LoVo (cell line): ENCODE measurements around the gene TESK2.
"Not testable (repeated sequence)": the region's sequence is repeated elsewhere in the genome, so short reads cannot be mapped to it uniquely, and the experiment has no call there.

Experiments used
- DNase-seq: peaks from one replicate; pipeline ENCODE4 v3.0.0-alpha.2; 2016; ENCODE audit warnings: low spot score

TESK2 gene

DNA sequence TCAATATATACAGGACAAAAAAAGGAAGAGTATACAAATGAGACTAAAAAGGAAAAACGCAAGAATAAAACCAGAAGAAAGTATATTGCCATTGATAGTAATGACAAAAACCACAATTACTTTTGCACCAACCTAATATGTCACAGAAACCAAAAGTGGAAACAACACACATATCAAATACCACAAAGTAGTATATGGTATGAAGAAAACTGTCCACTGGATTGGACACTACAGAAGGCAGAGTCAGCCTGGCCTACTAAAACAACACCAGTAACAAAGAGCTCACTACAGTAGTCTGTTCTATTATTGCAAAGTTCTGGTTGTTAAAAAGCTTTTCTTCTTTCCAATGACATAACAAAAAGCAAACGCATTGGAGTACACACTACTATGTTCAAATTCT lies 17.7 kb downstream of the TESK2 start:
- no peak for DNase-seq

DNA sequence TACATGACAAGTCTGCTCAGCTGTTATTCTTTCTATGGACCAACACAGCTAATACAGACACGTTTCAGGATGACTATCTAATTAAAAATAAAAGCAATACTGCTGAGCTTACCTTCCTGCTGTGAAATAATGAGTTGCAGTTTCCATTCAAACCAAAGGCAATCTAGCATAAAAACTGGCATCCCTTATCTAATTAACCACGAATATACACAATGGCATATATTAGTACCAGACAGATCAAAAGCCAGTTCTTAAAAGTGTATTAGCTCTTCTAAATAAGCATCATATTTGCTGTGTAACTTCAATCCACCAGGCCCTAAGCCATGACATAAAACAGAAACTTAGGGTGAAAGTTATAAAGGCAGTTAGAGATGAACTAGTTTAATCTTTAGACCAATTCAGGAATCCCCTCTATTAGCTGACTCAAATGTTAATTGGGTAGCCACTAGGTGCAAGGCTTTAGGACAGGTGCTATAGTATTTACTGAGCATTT lies 20.6 kb downstream of the TESK2 start:
- no peak for DNase-seq

GRCh38 chr1:45467353-45467752 lies 23.6 kb downstream of the TESK2 start:
- not testable (repeated sequence) for DNase-seq

GRCh38 chr1:45465277-45465676 lies 25.7 kb downstream of the TESK2 start:
- DNase-seq = no peak

DNA sequence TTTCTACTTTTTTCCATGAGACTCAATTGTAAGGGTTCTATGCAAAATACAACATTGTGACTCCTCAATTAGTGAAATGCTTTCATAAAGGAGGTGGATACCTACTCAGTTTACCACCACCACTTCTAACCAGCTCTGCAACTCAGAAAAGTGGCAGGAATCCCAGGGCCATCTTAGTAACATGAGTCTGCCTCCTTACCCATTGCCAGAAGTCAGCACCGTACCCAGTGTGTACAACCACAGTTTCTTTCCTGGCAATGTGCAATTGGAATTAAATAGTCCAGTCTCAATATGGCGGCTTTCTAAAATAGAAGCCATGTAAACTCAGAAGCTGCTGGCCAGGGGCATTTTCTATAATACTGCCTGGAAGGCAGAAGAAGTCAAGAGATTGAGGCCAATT lies 32.1 kb downstream of the TESK2 start:
- DNase-seq = no peak

DNA sequence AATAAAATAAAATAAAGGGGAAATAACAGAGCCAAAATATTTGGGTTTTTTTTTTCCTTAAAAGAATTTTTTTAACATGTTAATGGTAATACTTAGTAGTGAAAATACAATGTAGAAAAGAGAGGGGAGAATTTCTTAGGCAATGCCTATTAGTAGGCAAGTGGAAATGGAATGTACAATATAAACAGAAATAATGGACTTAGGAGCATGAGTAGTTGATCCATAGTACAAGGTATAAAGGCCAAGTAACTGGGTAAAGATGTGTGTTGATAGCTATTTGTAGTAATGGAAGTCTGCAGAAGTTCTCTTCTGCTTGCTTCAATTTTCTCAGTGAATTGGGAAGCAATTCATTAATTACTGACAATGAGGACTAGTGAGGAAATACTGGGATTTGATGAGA lies 34.4 kb downstream of the TESK2 start:
- no peak for DNase-seq

GRCh38 chr1:45455162-45455561 lies 35.8 kb downstream of the TESK2 start:
- DNase-seq = no peak

DNA sequence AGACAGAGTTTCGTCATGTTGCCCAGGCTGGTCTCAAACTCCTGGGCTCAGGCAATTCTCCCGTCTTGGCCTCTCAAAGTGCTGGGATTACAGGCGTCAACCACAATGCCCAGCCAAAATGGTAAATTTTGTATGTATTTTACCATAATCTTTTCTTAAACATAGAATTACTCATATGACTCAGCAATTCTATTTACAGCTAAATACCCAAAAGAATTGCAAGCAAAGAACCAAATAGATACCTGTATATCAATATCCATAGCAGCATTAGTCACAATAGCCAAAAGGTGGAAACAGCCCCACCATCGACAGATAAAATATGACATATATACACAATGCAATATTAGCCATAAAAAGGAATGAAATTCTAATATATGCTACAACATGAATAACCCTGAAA lies 36.5 kb downstream of the TESK2 start:
- no peak for DNase-seq

- no peak for DNase-seq
Observed at GRCh38 chr1:45452503-45452902, 38.5 kb downstream of the TESK2 start.

DNA sequence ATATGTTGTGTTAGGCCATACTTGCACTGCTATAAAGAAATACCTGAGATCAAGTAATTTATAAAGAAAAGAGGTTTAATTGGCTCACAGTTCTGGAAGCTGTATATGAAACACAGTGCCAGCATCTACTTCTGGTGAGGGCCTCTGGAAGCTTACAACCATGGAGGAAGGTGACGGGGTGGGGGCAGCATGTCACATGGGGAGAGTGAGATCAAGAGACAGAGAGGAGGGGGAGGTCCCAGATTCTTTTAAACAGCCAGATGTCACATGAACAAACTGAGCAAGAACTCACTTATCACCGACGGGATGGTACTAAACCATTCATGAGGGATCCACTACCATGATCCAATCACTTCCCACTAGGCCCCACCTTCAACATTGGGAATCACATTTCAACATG lies 42.6 kb downstream of the TESK2 start:
- no peak for DNase-seq

- DNase-seq = no peak
Observed at GRCh38 chr1:45446950-45447672, 43.9 kb downstream of the TESK2 start.

GRCh38 chr1:45446530-45446929 lies 44.4 kb downstream of the TESK2 start:
- no peak for DNase-seq

- DNase-seq = no peak
Observed at GRCh38 chr1:45444609-45445131, 46.3 kb downstream of the TESK2 start.

GRCh38 chr1:45443580-45444446 lies 47.1 kb downstream of the TESK2 start:
- no peak for DNase-seq

GRCh38 chr1:45442272-45442671 lies 48.7 kb downstream of the TESK2 start:
- no peak for DNase-seq

GRCh38 chr1:45437323-45437722 lies 53.6 kb downstream of the TESK2 start:
- DNase-seq = no peak

DNA sequence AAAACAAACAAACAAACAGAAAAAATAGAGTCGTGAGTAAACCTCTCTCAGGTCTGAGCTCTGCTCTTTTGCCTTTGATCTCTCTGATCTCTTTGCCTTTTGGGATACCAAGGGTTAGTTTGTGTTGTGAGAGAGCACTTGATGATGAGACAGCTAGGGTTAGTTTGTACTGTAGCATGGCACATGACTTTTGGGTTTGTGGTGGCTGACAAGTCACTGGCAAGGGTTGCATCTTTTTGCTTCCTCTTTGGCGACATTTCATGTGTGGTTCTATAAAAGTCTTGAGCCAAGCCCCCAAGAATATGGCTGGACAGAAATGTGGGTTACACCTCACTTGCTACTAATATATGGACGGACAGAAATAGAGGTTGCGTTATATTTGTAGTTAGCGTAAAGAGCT lies 60.5 kb downstream of the TESK2 start:
- DNase-seq = no peak

- DNase-seq = no peak
Observed at GRCh38 chr1:45429561-45430159, 61.3 kb downstream of the TESK2 start.

GRCh38 chr1:45423906-45424678 lies 66.9 kb downstream of the TESK2 start:
- DNase-seq = no peak

GRCh38 chr1:45421935-45422334 lies 69.0 kb downstream of the TESK2 start:
- DNase-seq = no peak

DNA sequence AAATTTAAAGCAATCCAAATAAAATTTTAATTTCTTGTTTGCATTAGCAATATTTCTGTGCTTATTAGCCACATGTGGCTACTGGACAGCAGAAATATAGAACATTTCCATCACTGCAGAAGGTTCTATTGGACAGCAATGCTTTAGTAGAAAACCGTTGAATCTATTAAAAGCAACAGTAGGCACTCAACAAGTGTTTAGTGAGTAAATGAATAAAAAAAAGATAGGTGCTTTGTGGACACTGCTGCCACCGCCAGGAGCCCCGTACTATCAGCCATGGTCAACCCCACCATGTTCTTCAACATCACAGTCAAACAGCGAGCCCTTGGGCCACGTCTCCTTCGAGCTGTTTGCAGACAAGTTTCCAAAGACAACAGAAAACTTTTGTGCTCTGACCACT lies 76.2 kb downstream of the TESK2 start:
- no peak for DNase-seq

DNA sequence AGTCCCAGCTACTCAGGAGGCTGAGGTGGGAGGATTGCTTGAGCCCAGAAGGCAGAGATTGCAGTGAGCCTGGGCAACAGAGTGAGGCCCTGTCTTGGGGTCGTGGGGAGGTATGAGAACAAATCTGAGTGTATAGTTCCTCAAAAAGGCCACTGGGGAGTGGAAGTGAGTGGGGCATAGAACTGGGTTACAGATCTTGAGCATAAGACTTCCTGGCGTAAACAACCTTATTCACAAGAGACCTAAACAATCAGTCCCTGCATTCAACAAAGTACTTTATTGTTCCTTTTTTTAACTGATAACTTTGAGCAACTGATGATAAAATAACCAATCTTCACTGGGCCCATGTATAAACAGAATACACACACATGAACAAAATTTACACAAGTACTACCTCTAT lies 78.1 kb downstream of the TESK2 start:
- DNase-seq = no peak
